ENCODE data around the gene SMARCB1.

Gene SMARCB1

GRCh38 chr22:23833017-23833751 is 46.4 kb downstream of the SMARCB1 start:
- no peak for DNase-seq

DNA sequence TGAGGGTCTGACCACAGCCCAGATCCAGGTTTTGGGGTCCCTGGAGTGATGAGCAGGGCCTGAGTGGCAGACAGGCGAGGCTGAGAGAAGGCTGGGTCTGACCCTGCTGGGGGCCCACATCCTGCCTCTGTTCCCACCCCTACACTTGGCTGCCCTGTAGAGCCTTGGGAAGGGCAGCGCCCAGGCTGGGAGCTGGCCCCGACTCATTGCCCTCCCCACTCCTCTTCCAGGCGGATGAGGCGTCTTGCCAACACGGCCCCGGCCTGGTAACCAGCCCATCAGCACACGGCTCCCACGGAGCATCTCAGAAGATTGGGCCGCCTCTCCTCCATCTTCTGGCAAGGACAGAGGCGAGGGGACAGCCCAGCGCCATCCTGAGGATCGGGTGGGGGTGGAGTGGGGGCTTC is 47.1 kb downstream of the SMARCB1 start:
- DNase-seq, result no peak

GRCh38 chr22:23834406-23834792 is 47.6 kb downstream of the SMARCB1 start:
- DNase-seq, result no peak

GRCh38 chr22:23834793-23835483 is 48.2 kb downstream of the SMARCB1 start:
- no peak for DNase-seq

DNA sequence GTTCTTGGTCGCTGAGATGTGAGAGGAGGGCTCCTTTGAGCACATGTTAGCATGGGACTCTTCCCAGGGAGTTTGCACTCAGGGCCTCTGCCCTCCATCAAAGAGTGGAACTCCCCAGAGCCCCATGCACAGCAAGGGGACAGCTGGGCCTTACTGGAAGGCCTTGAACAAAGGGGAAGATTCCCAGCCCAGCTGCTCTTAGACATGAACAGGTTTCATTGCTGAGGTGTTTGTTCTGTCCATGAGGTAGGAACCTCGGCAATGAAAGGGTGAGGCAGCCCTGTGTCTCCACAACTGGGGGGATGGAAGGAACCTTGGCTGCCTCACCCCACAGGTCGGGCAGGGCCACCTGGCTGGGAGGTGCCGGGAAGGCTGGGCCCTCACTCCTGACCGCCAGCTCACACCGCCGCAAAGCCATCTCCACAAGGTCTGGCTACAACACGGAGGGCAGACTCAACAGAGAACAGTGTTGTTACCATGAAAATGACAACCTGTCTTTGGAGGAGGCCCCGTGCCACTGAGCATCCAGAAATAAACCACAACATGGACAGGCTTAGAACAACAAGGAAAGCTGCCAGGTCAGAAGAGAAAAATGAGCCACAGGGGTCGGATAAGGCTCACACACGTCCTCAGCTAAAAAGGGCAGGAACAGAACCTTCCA is 48.8 kb downstream of the SMARCB1 start:
- DNase-seq, result no peak

DNA sequence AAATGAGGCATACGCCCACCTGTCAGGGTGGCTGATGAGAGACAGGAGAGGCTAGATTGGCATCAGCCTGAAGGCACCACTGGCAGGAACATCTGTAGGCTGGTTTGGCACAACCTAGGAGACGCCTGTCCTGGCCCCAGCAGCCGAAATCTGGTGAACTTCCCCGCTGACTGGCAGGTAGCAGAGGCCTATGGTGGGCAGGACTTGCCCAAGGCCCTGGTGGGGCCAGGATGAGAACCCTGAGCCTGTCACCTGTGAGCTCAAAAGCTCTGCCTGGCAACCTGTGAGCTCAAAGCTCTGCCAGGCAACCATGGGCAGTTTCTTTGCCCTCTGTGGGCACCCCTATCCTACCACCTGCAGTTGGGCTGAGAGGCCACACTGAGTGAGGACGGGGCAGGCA is 49.5 kb downstream of the SMARCB1 start:
- DNase-seq, result no peak

DNA sequence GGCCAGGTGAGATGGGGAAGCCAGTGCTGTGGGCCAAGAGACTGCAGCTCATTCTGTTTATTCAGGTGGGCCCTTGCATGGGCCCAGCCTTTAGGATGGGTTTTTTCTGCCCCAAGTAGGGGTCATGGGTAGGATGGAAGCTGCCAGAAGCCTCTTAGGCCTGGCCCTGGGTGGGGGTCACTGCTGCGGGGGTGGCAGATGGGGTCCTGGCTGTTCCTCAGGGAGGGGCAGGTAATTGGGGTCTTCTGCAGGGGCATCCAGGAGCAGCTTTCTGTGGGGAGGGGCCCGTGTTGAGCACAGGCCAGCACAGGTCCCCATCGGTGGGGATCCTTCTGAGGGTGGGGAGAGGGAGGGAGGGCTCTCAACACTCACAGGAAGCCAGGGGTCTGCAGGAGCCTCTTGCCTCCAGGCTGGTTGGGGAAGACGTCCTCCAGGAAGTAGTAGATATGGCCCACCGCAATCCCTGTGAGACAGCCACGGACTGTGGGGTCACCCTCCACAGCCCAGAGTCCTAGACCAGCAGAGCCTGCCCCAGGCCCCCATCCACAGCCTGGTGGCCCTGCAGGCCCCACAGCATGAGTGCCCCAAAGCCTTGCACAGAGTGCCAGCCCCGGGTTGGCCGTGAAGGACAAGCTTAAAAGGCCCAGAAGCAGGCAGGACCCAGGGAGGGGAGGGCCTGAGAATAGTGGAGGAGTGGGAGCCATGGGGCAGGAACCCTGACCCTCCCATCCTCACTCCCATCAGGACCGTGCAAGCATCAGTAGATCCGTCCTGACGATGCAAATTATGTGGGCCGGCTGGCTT is 50.1 kb downstream of the SMARCB1 start:
- DNase-seq, result no peak

GRCh38 chr22:23837496-23837859 is 50.7 kb downstream of the SMARCB1 start:
- DNase-seq, result no peak

- DNase-seq, result no peak
Measured at GRCh38 chr22:23837911-23838680, 51.3 kb downstream of the SMARCB1 start.

DNA sequence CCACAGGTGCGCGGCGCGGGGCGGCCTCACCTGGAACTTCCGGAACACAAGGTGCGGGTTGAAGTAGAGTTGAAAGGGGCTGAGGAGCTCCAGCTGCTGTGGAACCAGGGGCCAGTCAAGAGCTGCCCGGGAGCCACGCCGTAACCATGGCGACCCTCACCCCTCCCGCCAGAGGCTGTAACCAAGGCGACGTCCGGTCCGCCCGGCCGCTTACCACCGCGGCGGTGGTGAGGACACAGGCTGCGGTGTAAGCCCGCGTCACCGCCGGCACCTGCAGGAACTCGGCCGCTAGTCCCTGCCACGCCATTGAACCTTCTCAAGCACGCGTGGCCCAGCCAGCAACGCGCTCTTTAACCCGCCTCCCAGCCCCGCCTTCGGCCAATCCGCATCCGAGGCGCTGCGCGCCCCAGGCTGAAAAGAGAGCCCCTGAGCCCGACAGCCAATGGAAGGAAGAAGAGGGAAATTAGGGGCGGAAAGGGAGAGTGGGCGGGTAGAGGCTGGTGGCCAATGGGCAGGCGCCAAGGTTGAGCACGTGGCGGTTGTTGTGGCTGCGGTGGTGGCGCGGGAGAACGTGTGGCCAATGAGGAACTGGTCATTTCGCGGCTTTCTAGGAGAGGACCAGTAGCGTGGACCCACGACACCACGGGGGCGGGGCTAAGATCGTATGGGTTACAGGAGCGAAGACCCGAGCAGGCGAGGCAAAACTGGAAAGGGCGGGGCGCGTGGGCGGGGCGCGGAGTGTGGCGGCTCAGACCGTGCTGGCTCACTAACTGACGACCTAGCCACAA is 52.1 kb downstream of the SMARCB1 start, which contains the start of gene DERL3:
DERL3 (minus strand) TSS at position 326 of the 788 bp plus-strand sequence; CDS start at position 307, 19 bp downstream.
- DNase-seq, result peak; percentile 98

- DNase-seq, result no peak
Measured at GRCh38 chr22:23840026-23840425, 53.3 kb downstream of the SMARCB1 start.

DNA sequence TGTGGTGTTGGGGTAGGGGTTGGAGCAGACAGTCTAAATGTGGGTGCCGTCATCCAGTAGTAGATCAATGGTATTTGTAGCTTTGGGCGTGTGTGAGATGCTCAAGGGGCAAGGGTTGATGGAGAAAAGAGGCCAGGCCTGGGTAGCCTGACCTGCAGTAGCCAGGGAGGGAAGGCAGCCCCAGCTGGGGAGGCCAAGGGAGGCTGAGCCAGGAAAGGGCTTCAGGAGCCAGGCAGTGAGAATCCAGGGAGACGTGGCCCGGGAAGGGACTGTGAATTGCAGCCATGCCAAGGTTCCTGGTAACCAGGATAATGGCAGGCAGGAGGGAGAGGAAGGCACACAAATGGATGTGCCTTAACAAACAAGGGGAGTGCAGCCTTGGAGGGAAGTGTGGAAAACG is 54.5 kb downstream of the SMARCB1 start:
- no peak for DNase-seq

DNA sequence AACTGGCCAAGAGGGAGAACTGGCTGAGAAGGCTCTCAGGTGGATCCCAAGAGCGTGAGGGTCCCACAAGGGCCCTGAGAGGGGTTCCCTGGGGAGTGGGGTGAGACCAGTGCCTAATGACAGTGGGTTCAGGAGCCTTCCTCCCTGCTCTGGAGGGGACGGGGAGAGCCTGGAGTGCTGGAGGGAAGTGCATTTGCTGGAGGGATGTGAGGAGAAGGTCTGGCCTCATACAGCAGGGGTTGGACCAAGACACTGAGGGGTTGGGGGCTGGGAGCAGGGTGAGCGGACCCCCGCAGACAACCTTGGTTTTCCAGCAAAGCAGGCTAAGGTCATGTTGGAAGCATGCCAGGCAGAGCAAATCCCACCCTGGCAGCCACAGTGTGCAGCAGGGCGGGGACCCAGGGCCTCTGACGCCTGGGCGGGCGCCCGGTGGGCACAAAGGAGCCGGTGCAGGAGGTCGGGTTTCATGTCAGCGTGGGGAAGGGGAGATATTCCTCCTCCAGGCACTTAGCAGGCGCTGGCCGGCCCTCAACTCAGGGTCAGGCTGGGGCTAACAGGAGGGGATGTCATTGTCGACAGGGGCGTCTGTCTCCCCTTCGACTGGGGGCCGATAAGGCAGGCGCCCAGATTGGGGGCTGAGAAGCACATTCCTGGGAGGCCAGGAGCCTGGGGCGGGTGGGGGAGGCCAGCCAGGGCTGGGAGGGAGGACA is 55.1 kb downstream of the SMARCB1 start:
- DNase-seq, result no peak

DNA sequence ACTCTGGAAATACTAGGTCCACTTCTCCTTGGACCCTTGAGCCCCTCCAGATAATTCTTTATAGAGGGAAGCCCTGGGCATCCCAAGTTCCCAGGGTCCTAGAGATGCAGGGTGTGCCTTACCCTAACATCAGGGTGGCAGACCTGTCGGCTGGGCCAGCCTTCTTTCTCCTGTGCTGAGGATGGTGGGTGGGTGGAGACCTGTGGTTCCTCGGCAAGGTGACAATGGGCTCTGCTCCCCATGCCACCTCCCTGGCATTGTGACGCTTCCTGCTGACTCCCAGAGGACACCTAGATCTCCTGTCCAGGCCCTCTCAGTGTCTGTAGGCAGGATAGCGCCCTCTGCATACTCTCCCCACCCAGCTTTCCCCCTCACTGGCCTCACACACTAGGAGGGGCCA is 55.8 kb downstream of the SMARCB1 start:
- DNase-seq, result no peak

GRCh38 chr22:23844739-23845202 is 58.0 kb downstream of the SMARCB1 start:
- no peak for DNase-seq

DNA sequence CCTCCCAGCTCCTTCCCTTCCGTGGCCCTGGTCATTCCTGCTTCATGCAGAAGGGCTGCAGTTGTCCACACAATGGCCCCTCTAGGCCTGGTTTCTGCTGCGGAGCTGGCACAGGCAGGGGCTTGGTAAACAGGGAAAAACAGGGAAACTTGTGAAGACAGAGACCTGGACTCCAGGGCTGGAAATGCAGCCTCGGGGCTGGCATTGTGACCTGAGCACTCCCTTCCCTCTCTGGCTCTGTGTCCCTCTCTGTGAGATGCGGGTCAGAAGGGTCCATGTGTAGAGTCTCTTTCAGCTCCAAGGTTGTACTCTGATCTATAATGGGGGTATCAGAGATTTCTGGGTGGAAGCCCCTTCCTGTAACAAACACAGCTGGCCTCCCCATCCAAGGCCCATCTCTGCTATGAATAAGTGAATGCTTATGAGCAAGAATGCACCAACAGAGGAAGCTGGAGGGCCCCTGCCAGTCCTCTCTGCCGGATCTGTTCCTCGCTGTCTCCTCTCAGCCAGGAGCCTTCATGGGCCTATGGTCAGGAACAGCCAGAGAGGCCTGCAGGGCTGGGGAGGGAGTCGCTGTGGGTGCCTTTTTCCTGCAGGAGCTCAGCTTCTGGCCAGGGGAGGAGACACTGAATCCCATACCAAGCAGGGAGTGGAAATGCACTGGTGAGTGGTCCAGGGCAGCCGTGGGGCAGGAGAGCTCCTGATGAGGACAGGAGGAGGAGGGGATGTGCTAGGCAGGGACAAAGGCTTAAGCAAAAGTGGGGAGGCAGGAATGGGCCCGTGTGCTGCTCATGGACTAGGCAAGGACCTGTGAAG is 58.7 kb downstream of the SMARCB1 start:
- DNase-seq, result no peak

- no peak for DNase-seq
Measured at GRCh38 chr22:23846081-23846469, 59.3 kb downstream of the SMARCB1 start.

DNA sequence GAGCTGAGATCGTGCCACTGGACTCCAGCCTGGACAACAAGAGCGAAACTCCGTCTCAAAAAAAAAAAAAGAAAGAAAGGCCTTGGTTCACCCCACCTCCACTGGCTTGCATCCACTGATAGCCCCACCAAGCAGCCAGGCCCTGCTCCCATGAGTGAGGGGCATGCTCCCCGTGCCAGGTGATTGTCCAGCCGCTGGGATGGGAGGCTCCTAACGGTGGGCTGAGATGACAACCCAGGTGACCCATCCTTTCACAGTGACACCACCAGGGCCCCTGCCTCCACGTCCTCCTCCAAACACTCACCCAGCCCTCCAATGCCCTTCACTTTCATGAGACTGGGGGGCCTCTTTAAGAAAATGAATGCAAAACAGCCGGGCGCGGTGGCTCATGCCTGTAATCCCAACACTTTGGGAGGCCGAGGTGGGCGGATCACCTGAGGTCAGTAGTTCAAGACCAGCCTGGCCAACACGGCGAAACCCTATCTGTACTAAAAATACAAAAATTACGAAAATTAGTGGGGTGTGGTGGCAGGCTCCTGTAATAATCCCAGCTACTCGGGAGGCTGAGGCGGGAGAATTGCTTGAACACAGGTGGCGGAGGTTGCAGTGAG is 60.6 kb downstream of the SMARCB1 start:
- no peak for DNase-seq
